Suprapubic skin (tissue), 3 donors: ENCODE measurements around the gene TMEM52.

Experiments used
- CTCF ChIP-seq, 2 donors: fragments of 200-600 bp in 1 of 2; fragments of 450-650 bp in 1 of 2; sonication (generic) in 1 of 2; IDR thresholded peaks; one replicate each; pipeline ENCODE4 v1.5.1; 2016 to 2019; ENCODE audit warnings: antibody characterized with exemption in 2 of 2, mild to moderate bottlenecking in 1 of 2, moderate library complexity in 1 of 2
- EP300 ChIP-seq: sonication (generic); formaldehyde crosslinking; IDR thresholded peaks from one replicate; pipeline ENCODE4 v1.6.1; 2017; ENCODE audit warnings: antibody characterized with exemption
- POLR2A ChIP-seq, 2 donors: fragments of 450-650 bp; IDR thresholded peaks; one replicate each; pipeline ENCODE4 v1.6.1; 2017; ENCODE audit warnings: antibody characterized with exemption in 2 of 2, mild to moderate bottlenecking in 2 of 2, moderate library complexity in 2 of 2

GRCh38 chr1:1967879-1968278 is 48.8 kb upstream of the TMEM52 start:
- TF ChIP-seq CTCF (IDR thresholded peaks at IDR 0.05) (no peak), EP300 (no peak), POLR2A (IDR thresholded peaks at IDR 0.05) (no peak)
